Activated B cell treated with CpG ODN at 0.5 μM for 24 hours (primary cell): Measurements from ENCODE around the gene KLF13. TPM values are rescaled to one million over a fixed set of nuclear protein-coding genes. Genes with fewer than 3 reads are reported as not detected.

Experiments used
- ATAC-seq: fragments of 200-7000 bp; cut with Tn5 transposase; one replicate; pipeline ENCODE4 v1.10.0; 2021; ENCODE audit warnings: low read depth, mild to moderate bottlenecking, moderate library complexity
- CTCF ChIA-PET: fragments of 350-600 bp; sonication (Branson Sonifier 250); formaldehyde crosslinking; loops from one replicate; lab custom pipeline; 2021; ENCODE audit warnings: antibody characterized with exemption; lab: Charles Lee
- POLR2A ChIA-PET: fragments of 350-600 bp; sonication (Branson Sonifier 250); formaldehyde crosslinking; loops from one replicate; lab custom pipeline; 2021; ENCODE audit warnings: antibody characterized with exemption; lab: Charles Lee
- DNase-seq: peaks from one replicate; pipeline ENCODE4 v3.0.0; 2022
- H3K27ac Mint-ChIP-seq: one replicate; pipeline ENCODE4 v1.8.0; 2020; ENCODE audit warnings: mixed read lengths
- H3K27me3 Mint-ChIP-seq: one replicate; pipeline ENCODE4 v1.8.0; 2021; ENCODE audit warnings: mixed read lengths
- H3K36me3 Mint-ChIP-seq: one replicate; pipeline ENCODE4 v1.8.0; 2021; ENCODE audit warnings: low read depth, mixed read lengths
- H3K4me1 Mint-ChIP-seq: one replicate; pipeline ENCODE4 v1.8.0; 2021; ENCODE audit warnings: mixed read lengths
- H3K4me3 Mint-ChIP-seq: one replicate; pipeline ENCODE4 v1.8.0; 2020; ENCODE audit warnings: mild to moderate bottlenecking, mixed read lengths
- H3K9me3 Mint-ChIP-seq: one replicate; pipeline ENCODE4 v1.8.0; 2020; ENCODE audit warnings: mixed read lengths
- CTCF ChIP-seq: fragments of 200-600 bp; IDR thresholded peaks from one replicate; pipeline ENCODE4 v1.8.0; 2022; ENCODE audit warnings: antibody characterized with exemption, mild to moderate bottlenecking
- intact Hi-C: fragments of 100-400 bp; cut with micrococcal nuclease; formaldehyde crosslinking; loops from one replicate; pipeline ENCODE4 v1.15.1; 2024
- total RNA-seq: library from RNA; stranded (reverse); gene quantifications from 2 replicates; pipeline ENCODE4 v1.2.3, GENCODE V29; 2022

KLF13 gene
- total RNA-seq, 1 donor from 2014 or later: 178 TPM

- ChIA-PET CTCF (no interaction called here), POLR2A (interaction anchor here (1.5 to 1.7 kb wide), 2 partner anchors 17 to 52 kb away, joined by 3 to 4 read pairs; no protein-coding TSS in a partner anchor)
- TF ChIP-seq CTCF: no peak
- intact Hi-C loops: no loop called here
- Mint-ChIP-seq H3K27ac (no peak overlapping the region), H3K27me3 (no peaks in the 10 kb centered on the region), H3K36me3 (no peaks in the 10 kb centered on the region), H3K4me1 (peaks cover 45% of the 10 kb centered on the region), H3K9me3 (no peaks in the 10 kb centered on the region), H3K4me3 (no peak overlapping the region)
- DNase-seq (no peak), ATAC-seq (no peak)
Observed at GRCh38 chr15:31320022-31320421, 6.6 kb upstream of the KLF13 start.

- intact Hi-C loops: no loop called here
- no peak for ATAC-seq
- Mint-ChIP-seq H3K27me3 (no peaks in the 10 kb centered on the region), H3K9me3 (no peaks in the 10 kb centered on the region), H3K4me1 (peaks cover 50% of the 10 kb centered on the region), H3K4me3 (no peak overlapping the region), H3K36me3 (peaks cover 4% of the 10 kb centered on the region), H3K27ac (no peak overlapping the region)
- no peak for TF ChIP-seq CTCF
- DNase-seq: no peak
- POLR2A ChIA-PET: interaction anchor here (0.5 kb wide), 1 partner anchor 332 kb away, joined by 4 read pairs; no protein-coding TSS in a partner anchor
- CTCF ChIA-PET: no interaction called here
Observed at GRCh38 chr15:31321418-31321817, 5.2 kb upstream of the KLF13 start.

- Mint-ChIP-seq H3K27ac (no peak overlapping the region), H3K9me3 (no peaks in the 10 kb centered on the region), H3K36me3 (peaks cover 4% of the 10 kb centered on the region), H3K27me3 (no peaks in the 10 kb centered on the region), H3K4me1 (peaks cover 50% of the 10 kb centered on the region), H3K4me3 (no peak overlapping the region)
- intact Hi-C loops: no loop called here
- DNase-seq (no peak), ATAC-seq (no peak)
- POLR2A ChIA-PET: interaction anchor here (0.9 to 8.9 kb wide), 7 partner anchors 20 to 114 kb away, joined by 3 to 406 read pairs (median 29); no protein-coding TSS in a partner anchor
- CTCF ChIA-PET: interaction anchor here (0.8 to 1.9 kb wide), 3 partner anchors 94 to 115 kb away, joined by 3 to 5 read pairs (median 4); no protein-coding TSS in a partner anchor
- TF ChIP-seq CTCF: no peak
Observed at GRCh38 chr15:31322504-31322903, 4.1 kb upstream of the KLF13 start.

- H3K27ac Mint-ChIP-seq: peak overlapping the region; percentile 98
- POLR2A ChIA-PET: interaction anchor here (0.7 to 8.9 kb wide), 13 partner anchors 13 to 160 kb away, joined by 3 to 406 read pairs (median 16); no protein-coding TSS in a partner anchor
- H3K36me3 Mint-ChIP-seq: peaks cover 7% of the 10 kb centered on the region
- no peaks in the 10 kb centered on the region for H3K9me3 Mint-ChIP-seq
- H3K27me3 Mint-ChIP-seq: no peaks in the 10 kb centered on the region
- H3K4me3 Mint-ChIP-seq: peak overlapping the region; percentile 93
- no peak for DNase-seq
- TF ChIP-seq CTCF: no peak
- intact Hi-C loops: loop anchor here (2.0 kb wide), 2 partner anchors 21 to 333 kb away; partner anchors contain the start of gene MTMR10
- peaks cover 51% of the 10 kb centered on the region for H3K4me1 Mint-ChIP-seq
- ATAC-seq: no peak
- CTCF ChIA-PET: interaction anchor here (1.1 to 4.2 kb wide), 9 partner anchors 42 to 165 kb away, joined by 4 to 47 read pairs (median 6); no protein-coding TSS in a partner anchor
Observed at GRCh38 chr15:31323627-31324026, 3.0 kb upstream of the KLF13 start.

GRCh38 chr15:31324186-31324585 is 2.4 kb upstream of the KLF13 start:
- no peaks in the 10 kb centered on the region for H3K27me3 Mint-ChIP-seq
- CTCF ChIA-PET: interaction anchor here (1.3 to 4.2 kb wide), 9 partner anchors 42 to 165 kb away, joined by 4 to 47 read pairs (median 6); no protein-coding TSS in a partner anchor
- TF ChIP-seq CTCF: no peak
- DNase-seq: no peak
- peaks cover 12% of the 10 kb centered on the region for H3K36me3 Mint-ChIP-seq
- no peaks in the 10 kb centered on the region for H3K9me3 Mint-ChIP-seq
- peaks cover 56% of the 10 kb centered on the region for H3K4me1 Mint-ChIP-seq
- peak overlapping the region; percentile 93 for H3K4me3 Mint-ChIP-seq
- POLR2A ChIA-PET: interaction anchor here (1.0 to 8.9 kb wide), 15 partner anchors 8 to 159 kb away, joined by 3 to 406 read pairs (median 24); no protein-coding TSS in a partner anchor
- intact Hi-C loops: loop anchor here (2.0 kb wide), 2 partner anchors 21 to 333 kb away; partner anchors contain the start of gene MTMR10
- no peak for ATAC-seq
- H3K27ac Mint-ChIP-seq: peak overlapping the region; percentile 98
